Endodermal cell (in vitro differentiated cells): ENCODE results near the gene HMOX1. TPM values are rescaled to one million over a fixed set of nuclear protein-coding genes. Genes with fewer than 3 reads are reported as not detected.

Experiments used
- DNase-seq: peaks from one replicate; pipeline ENCODE4 v3.0.0-alpha.2; 2017
- H3K27ac ChIP-seq: 2 replicates; pipeline ENCODE4 v1.5.1; 2013; ENCODE audit warnings: mild to moderate bottlenecking, low read depth, low read length, moderate library complexity
- H3K27me3 ChIP-seq: 2 replicates; pipeline ENCODE4 v1.6.1; 2013; ENCODE audit warnings: mild to moderate bottlenecking, low read length, moderate library complexity; ENCODE audit not compliant: insufficient read depth, control insufficient read depth, poor library complexity, severe bottlenecking
- H3K36me3 ChIP-seq: 2 replicates; pipeline ENCODE4 v1.7.0; 2013; ENCODE audit warnings: mild to moderate bottlenecking, low read length, moderate library complexity; ENCODE audit not compliant: control insufficient read depth, insufficient read depth
- H3K4me1 ChIP-seq: one replicate; pipeline ENCODE4 v1.7.0; 2013; ENCODE audit warnings: low read length; ENCODE audit not compliant: control insufficient read depth, insufficient read depth
- H3K4me3 ChIP-seq: 2 replicates; pipeline ENCODE4 v1.5.1; 2013; ENCODE audit warnings: mild to moderate bottlenecking, low read length, moderate library complexity
- H3K9ac ChIP-seq: 2 replicates; pipeline ENCODE4 v1.6.1; 2013; ENCODE audit warnings: mild to moderate bottlenecking, low read length, moderate library complexity; ENCODE audit not compliant: poor library complexity, severe bottlenecking; ENCODE audit errors: extremely low read depth
- H3K9me3 ChIP-seq: 2 replicates; pipeline ENCODE4 v1.6.1; 2013; ENCODE audit warnings: mild to moderate bottlenecking, low read length, moderate library complexity; ENCODE audit not compliant: control insufficient read depth
- H3K27ac Mint-ChIP-seq: 2 replicates; pipeline ENCODE4 v1.8.0; 2020; ENCODE audit warnings: mixed read lengths
- H3K27me3 Mint-ChIP-seq: 2 replicates; pipeline ENCODE4 v1.8.0; 2021; ENCODE audit warnings: mild to moderate bottlenecking, mixed read lengths; ENCODE audit not compliant: insufficient read depth
- H3K36me3 Mint-ChIP-seq: 2 replicates; pipeline ENCODE4 v1.8.0; 2020; ENCODE audit warnings: low read depth, mixed read lengths
- H3K4me1 Mint-ChIP-seq: 2 replicates; pipeline ENCODE4 v1.8.0; 2020; ENCODE audit warnings: mixed read lengths
- H3K4me3 Mint-ChIP-seq: 2 replicates; pipeline ENCODE4 v1.8.0; 2020; ENCODE audit warnings: mild to moderate bottlenecking, moderate library complexity, mixed read lengths
- H3K9me3 Mint-ChIP-seq: 2 replicates; pipeline ENCODE4 v1.8.0; 2020; ENCODE audit warnings: mild to moderate bottlenecking, mixed read lengths
- WGBS, 2 experiments: methylation state at CpG; one replicate each; pipeline versions ENCODE4 v1.1.5 to v1.1.7; 2013; ENCODE audit warnings: missing lambda C conversion rate in 2 of 2, mixed read lengths in 1 of 2; ENCODE audit not compliant: insufficient coverage in 1 of 2, insufficient read length in 1 of 2; 5-methylcytosine and 5-hydroxymethylcytosine counted together
- total RNA-seq, 2 donors: library from RNA; stranded (reverse); fragmentation: NEBNext Ultra II Directional in 1 of 2; extraction: Animal tissue kit (Norgen Biotek cat#: 25700) in 1 of 2; gene quantifications; 2 replicates in 1 of 2; 3 replicates in 1 of 2; pipeline ENCODE4 v1.2.1, GENCODE V29; 2021
- TF ChIP-seq, protein P1 (sequence below): fragments of 200-600 bp; sonication (generic); conservative IDR thresholded peaks from 2 replicates; pipeline ENCODE4 v1.5.0; 2021; ENCODE audit warnings: antibody characterized with exemption, mild to moderate bottlenecking

HMOX1 gene
- total RNA-seq, 2 donors from 2014 or later = 11.4 to 21.6 TPM

DNA sequence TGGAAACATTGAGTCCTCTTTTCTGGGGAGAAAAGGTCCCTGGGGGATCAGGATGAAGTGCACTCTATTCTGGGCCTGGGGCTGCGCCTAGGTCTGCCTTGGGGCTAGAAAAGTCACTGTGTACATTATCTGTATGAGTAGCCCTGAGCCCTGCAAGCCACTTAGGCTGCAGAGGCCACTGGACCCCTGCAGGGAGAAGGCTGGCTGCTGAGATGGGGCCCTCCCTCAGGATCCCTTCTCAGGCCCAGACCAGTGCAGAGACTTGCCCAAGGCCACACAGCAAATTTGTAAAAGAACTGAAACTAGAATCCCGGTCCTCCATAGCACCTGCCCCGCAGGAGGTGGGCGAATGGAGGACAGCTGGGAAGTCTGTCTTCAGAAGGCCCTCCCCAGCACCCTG lies 26.8 kb upstream of the HMOX1 start:
- 88% methylated on average over 4 of the region's 4 CpGs; no CpG with 5 or more reads in 1 of the 2 experiments for WGBS, 2 experiments
- no peak for DNase-seq
- Histone ChIP-seq H3K4me1 (no peaks in the 10 kb centered on the region), H3K27ac (no peak overlapping the region), H3K9me3 (no peaks in the 10 kb centered on the region), H3K36me3 (no peaks in the 10 kb centered on the region), H3K4me3 (no peak overlapping the region), H3K27me3 (no peaks in the 10 kb centered on the region), H3K9ac (no peak overlapping the region)
- Mint-ChIP-seq H3K36me3 (no peaks in the 10 kb centered on the region), H3K4me1 (peaks cover 11% of the 10 kb centered on the region), H3K27me3 (peaks cover 7% of the 10 kb centered on the region), H3K27ac (no peak overlapping the region), H3K4me3 (no peak overlapping the region), H3K9me3 (no peaks in the 10 kb centered on the region)
- TF ChIP-seq, protein P1, sequence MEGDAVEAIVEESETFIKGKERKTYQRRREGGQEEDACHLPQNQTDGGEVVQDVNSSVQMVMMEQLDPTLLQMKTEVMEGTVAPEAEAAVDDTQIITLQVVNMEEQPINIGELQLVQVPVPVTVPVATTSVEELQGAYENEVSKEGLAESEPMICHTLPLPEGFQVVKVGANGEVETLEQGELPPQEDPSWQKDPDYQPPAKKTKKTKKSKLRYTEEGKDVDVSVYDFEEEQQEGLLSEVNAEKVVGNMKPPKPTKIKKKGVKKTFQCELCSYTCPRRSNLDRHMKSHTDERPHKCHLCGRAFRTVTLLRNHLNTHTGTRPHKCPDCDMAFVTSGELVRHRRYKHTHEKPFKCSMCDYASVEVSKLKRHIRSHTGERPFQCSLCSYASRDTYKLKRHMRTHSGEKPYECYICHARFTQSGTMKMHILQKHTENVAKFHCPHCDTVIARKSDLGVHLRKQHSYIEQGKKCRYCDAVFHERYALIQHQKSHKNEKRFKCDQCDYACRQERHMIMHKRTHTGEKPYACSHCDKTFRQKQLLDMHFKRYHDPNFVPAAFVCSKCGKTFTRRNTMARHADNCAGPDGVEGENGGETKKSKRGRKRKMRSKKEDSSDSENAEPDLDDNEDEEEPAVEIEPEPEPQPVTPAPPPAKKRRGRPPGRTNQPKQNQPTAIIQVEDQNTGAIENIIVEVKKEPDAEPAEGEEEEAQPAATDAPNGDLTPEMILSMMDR = no peak

GRCh38 chr22:35357883-35358621 lies 22.8 kb upstream of the HMOX1 start:
- no peak overlapping the region for H3K4me3 Mint-ChIP-seq
- no peaks in the 10 kb centered on the region for H3K4me1 Mint-ChIP-seq

DNA sequence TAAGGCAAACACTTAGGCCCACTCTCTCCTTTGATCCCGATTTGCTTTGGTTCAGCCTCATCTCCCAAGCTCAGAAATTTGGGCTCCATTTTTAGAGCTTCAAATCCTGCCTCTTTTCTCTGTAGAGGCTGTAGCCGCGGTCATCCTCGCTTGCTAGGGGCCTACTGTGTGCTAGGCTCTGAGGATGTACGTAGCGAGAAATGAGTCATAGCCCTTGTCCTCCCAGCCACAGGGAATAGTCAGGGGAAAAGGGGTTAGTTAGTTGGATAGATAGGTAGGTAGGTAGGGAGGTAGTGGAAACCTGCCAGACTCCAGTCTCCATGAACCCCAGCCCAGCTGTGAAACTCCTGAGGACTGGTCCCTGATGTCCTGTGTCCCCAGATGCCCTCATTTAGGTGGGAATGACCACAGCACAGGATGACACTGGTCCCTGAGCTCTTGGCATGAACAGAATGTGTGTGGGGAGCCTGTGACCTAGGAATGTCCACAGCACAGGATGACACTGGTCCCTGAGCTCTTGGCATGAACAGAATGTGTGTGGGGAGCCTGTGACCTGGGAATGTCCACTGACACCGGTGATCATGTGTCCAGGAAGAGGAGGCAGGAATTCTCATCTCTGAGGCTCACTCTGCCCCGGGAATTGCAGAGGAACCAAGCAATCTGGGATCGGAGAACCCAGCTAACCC lies 21.4 kb upstream of the HMOX1 start:
- Mint-ChIP-seq H3K27ac (peak overlapping the region; percentile 36), H3K4me1 (no peaks in the 10 kb centered on the region), H3K9me3 (no peaks in the 10 kb centered on the region), H3K36me3 (no peaks in the 10 kb centered on the region), H3K27me3 (peaks cover 2% of the 10 kb centered on the region), H3K4me3 (no peak overlapping the region)
- DNase-seq = no peak
- WGBS, 2 experiments = 81 to 84% methylated on average over 6 to 9 of the region's 9 CpGs
- no peaks in the 10 kb centered on the region for H3K36me3 ChIP-seq
- no peaks in the 10 kb centered on the region for H3K9me3 ChIP-seq
- H3K27ac ChIP-seq = no peak overlapping the region
- no peaks in the 10 kb centered on the region for H3K27me3 ChIP-seq
- no peaks in the 10 kb centered on the region for H3K4me1 ChIP-seq
- no peak overlapping the region for H3K4me3 ChIP-seq
- H3K9ac ChIP-seq = no peak overlapping the region
- TF ChIP-seq, protein P1 = no peak

More at GRCh38 chr22:35357883-35358621, 22.8 kb upstream of the HMOX1 start:
- no peak overlapping the region for H3K9ac ChIP-seq
- H3K36me3 Mint-ChIP-seq = no peaks in the 10 kb centered on the region
- peak overlapping the region; percentile 64 for H3K27ac Mint-ChIP-seq
- H3K9me3 Mint-ChIP-seq = no peaks in the 10 kb centered on the region
- WGBS, 2 experiments = 87% methylated on average over 3 to 6 of the region's 6 CpGs
- no peak for DNase-seq
- H3K27ac ChIP-seq = no peak overlapping the region
- no peak overlapping the region for H3K4me3 ChIP-seq
- peaks cover 2% of the 10 kb centered on the region for H3K27me3 Mint-ChIP-seq
- no peaks in the 10 kb centered on the region for H3K4me1 ChIP-seq
- no peaks in the 10 kb centered on the region for H3K27me3 ChIP-seq
- no peaks in the 10 kb centered on the region for H3K36me3 ChIP-seq
- TF ChIP-seq, protein P1 = no peak
- H3K9me3 ChIP-seq = no peaks in the 10 kb centered on the region
